HUDEP-2 (cell line): Measurements from ENCODE around the gene ZBTB7A.

Source experiments
- DNase-seq, 76 experiments: peaks; one replicate each; lab custom pipeline; 2025; ENCODE audit not compliant: unreplicated experiment in 76 of 76; lab: John Stamatoyannopoulos, UW

The ZBTB7A gene

GRCh38 chr19:4057931-4058692 is 8.6 kb downstream of the ZBTB7A start:
- DNase-seq = peak in 56 of 76 experiments; percentile 17 to 89 (median 64)

GRCh38 chr19:4055209-4055552 is 11.5 kb downstream of the ZBTB7A start:
- no peak for DNase-seq

GRCh38 chr19:4054441-4055208 is 12.1 kb downstream of the ZBTB7A start:
- DNase-seq = no peak

GRCh38 chr19:4053423-4054324 is 13.0 kb downstream of the ZBTB7A start:
- no peak for DNase-seq

GRCh38 chr19:4052993-4053422 is 13.7 kb downstream of the ZBTB7A start:
- peak in 39 of 76 experiments; percentile 15 to 61 (median 34) for DNase-seq

- no peak for DNase-seq
Measured at GRCh38 chr19:4052114-4052992, 14.3 kb downstream of the ZBTB7A start.

- DNase-seq = no peak
Measured at GRCh38 chr19:4051175-4052101, 15.3 kb downstream of the ZBTB7A start.

GRCh38 chr19:4049432-4049831 is 17.3 kb downstream of the ZBTB7A start:
- DNase-seq = no peak

GRCh38 chr19:4046946-4047683 is 19.6 kb downstream of the ZBTB7A start:
- no peak for DNase-seq

- DNase-seq = no peak
Measured at GRCh38 chr19:4046362-4046691, 20.4 kb downstream of the ZBTB7A start.

- DNase-seq = no peak
Measured at GRCh38 chr19:4045597-4046361, 20.9 kb downstream of the ZBTB7A start.

GRCh38 chr19:4044990-4045465 is 21.7 kb downstream of the ZBTB7A start:
- DNase-seq = no peak

GRCh38 chr19:4043966-4044715 is 22.6 kb downstream of the ZBTB7A start:
- no peak for DNase-seq

- DNase-seq = no peak
Measured at GRCh38 chr19:4043401-4043800, 23.3 kb downstream of the ZBTB7A start.

- no peak for DNase-seq
Measured at GRCh38 chr19:4042731-4043082, 24.0 kb downstream of the ZBTB7A start.

- DNase-seq = no peak
Measured at GRCh38 chr19:4042064-4042730, 24.5 kb downstream of the ZBTB7A start.
